Fibroblast of lung (primary cell): Measurements from ENCODE around the gene LRRC8C.

ENCODE experiments used
- EZH2 ChIP-seq: IDR thresholded peaks from 2 replicates; pipeline ENCODE4 v1.5.1; 2012; ENCODE audit warnings: low read length, control low read depth, mild to moderate bottlenecking; ENCODE audit errors: missing control alignments
- TF ChIP-seq, protein P1 (sequence below), 2 donors: IDR thresholded peaks in 1 of 2; conservative IDR thresholded peaks in 1 of 2; 1 replicate in 1 of 2; 2 replicates in 1 of 2; pipeline ENCODE4 v1.5.1; 2011 to 2012; ENCODE audit warnings: low read length in 2 of 2, control low read depth in 1 of 2, inconsistent platforms in 1 of 2, low read depth in 1 of 2, mild to moderate bottlenecking in 1 of 2

DNA sequence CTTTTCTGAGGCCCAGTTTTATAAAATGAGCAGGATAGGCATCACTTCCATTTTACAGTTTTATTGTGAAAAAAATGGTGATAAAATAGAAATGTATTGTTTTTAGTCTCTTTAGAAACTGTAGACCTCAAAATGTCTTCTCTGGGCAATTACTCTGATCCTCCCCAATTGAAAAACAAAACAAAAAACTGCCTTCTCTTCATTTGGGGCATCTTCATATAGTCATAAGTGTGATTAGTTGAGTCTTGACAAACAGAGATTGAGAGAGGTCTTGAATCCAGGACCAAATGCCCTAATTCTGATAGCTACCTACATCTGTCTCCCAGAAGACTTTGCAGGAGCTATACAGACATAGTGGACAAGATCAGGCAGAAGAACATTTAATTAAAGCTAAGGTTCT is 62.9 kb downstream of the LRRC8C start:
- TF ChIP-seq, protein P1, sequence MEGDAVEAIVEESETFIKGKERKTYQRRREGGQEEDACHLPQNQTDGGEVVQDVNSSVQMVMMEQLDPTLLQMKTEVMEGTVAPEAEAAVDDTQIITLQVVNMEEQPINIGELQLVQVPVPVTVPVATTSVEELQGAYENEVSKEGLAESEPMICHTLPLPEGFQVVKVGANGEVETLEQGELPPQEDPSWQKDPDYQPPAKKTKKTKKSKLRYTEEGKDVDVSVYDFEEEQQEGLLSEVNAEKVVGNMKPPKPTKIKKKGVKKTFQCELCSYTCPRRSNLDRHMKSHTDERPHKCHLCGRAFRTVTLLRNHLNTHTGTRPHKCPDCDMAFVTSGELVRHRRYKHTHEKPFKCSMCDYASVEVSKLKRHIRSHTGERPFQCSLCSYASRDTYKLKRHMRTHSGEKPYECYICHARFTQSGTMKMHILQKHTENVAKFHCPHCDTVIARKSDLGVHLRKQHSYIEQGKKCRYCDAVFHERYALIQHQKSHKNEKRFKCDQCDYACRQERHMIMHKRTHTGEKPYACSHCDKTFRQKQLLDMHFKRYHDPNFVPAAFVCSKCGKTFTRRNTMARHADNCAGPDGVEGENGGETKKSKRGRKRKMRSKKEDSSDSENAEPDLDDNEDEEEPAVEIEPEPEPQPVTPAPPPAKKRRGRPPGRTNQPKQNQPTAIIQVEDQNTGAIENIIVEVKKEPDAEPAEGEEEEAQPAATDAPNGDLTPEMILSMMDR (conservative IDR thresholded peaks at IDR 0.05 in 1 of 2, IDR thresholded peaks at IDR 0.05 in 1 of 2; ENCODE audit: low read depth in 1 of 2, low read length in 2 of 2): no peak
- TF ChIP-seq EZH2: no peak
